ENCODE measurements around the gene CD247.

Gene CD247

DNA sequence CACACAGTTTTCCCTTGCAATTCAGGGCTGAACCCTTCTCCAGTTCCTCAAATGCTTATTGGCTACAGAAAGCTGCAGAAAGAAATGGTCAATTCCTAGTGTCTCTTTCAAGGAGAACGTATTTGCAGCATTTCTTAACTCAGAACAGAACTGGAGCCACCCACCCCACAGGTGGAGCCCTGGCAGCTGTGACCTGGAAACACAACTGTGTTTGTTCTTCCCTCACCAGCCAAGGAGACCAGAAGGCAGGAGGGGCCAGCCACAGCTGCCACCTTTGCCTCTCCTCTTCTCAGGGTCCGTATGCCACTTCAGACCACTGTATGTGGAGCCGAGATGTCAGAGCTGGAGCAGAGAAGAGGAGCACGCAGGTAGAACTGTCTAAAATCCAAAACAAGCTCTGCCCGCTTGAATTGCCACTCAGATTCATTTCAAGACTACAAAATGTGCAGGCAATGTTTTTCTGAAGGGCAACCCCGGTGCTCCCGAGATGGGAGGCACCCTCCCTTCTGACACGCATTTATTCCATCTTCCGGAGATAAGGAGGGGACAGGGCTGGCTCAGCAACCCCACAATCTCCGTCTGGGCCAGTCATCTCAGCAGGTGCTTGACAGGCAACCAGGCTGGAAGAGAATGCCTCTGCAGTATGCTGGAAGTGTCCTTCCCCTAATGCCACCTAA is 16.7 kb downstream of the CD247 start:
- H3K27me3 ChIP-seq (ENCODE audit: control insufficient read depth in 1 of 2, insufficient read depth in 1 of 2, low read length in 2 of 2): peaks cover 57 to 67% of the 10 kb centered on the region in 2 experiments
- H2AFZ ChIP-seq (ENCODE audit: low read depth, low read length): no peak overlapping the region
- H3K79me1 ChIP-seq (replicated peaks; ENCODE audit: low read length, poor library complexity, severe bottlenecking): no peaks in the 10 kb centered on the region
- peak overlapping the region in 1 of 2 experiments; percentile 32 for H3K23ac ChIP-seq (ENCODE audit: low read length in 2 of 2)
- no peaks in the 10 kb centered on the region for H3K4me1 ChIP-seq (ENCODE audit: control insufficient read depth, insufficient read depth, low read depth, low read length)
- no peak overlapping the region for H4K8ac ChIP-seq (ENCODE audit: low read length)
- no peak overlapping the region for H2BK12ac ChIP-seq (ENCODE audit: low read length in 2 of 2)
- WGBS: 63% methylated on average over 10 of the region's 10 CpGs
- H3K36me3 ChIP-seq (ENCODE audit: control insufficient read depth in 1 of 2, insufficient read depth in 2 of 2, low read depth in 1 of 2, low read length in 2 of 2): no peaks in the 10 kb centered on the region
- no peak overlapping the region for H3K14ac ChIP-seq (ENCODE audit: low read length in 2 of 2)
- no peak overlapping the region for H3K9ac ChIP-seq (ENCODE audit: low read length)
- no peak overlapping the region for H2BK120ac ChIP-seq (ENCODE audit: low read depth, low read length)
- no peak overlapping the region for H3K4me3 ChIP-seq (ENCODE audit: insufficient read depth in 1 of 2, low read depth in 1 of 2, low read length in 2 of 2)
- no peak overlapping the region for H4K91ac ChIP-seq (ENCODE audit: low read length)
- H2AK5ac ChIP-seq (ENCODE audit: low read length, severe bottlenecking): no peak overlapping the region
- no peaks in the 10 kb centered on the region for H3K9me3 ChIP-seq (ENCODE audit: control insufficient read depth, low read length)
- no peak overlapping the region for H2BK5ac ChIP-seq (ENCODE audit: low read depth, low read length, poor library complexity, severe bottlenecking)
- H2BK15ac ChIP-seq (ENCODE audit: low read depth, poor library complexity, severe bottlenecking): no peak overlapping the region
- no peak for DNase-seq
- no peak overlapping the region for H3K4me2 ChIP-seq (ENCODE audit: low read length, poor library complexity, severe bottlenecking)
- no peak overlapping the region for H3K27ac ChIP-seq (ENCODE audit: low read length, poor library complexity, severe bottlenecking)
- no peak overlapping the region for H3K18ac ChIP-seq (ENCODE audit: low read depth in 1 of 2, low read length in 2 of 2)
- H3K4ac ChIP-seq (ENCODE audit: low read depth in 1 of 2, low read length in 2 of 2): no peak overlapping the region

DNA sequence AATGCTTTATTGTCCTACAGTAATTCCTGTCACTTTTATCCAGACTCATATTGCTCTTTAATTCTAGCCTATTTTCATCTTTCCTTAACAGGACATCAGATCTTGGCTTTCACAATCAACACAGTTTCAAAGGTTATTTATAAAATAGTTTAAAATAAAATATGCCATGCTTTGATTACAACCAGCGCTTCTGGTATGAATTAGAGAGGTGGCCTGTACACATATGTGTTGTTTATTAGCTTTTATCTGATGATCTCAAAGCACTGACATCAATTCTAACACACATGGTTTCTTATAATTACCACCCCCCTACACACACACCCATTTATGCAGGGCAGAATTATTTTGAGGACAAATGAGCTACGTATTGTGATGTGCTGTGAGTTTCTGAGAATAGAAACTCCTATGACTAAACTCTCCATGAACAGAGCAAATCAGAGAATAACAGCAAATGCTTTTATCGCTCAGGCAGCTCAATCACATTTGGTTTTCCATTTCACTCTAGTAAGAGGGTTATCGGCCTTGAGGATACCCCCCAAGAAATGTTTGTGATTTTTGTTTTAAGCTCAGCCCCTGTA is 18.0 kb downstream of the CD247 start:
- Histone ChIP-seq H3K79me1 (replicated peaks; ENCODE audit: low read length, poor library complexity, severe bottlenecking) (no peaks in the 10 kb centered on the region), H3K23ac (ENCODE audit: low read length in 2 of 2) (no peak overlapping the region), H2BK15ac (ENCODE audit: low read depth, poor library complexity, severe bottlenecking) (no peak overlapping the region), H3K4me2 (ENCODE audit: low read length, poor library complexity, severe bottlenecking) (no peak overlapping the region), H3K27me3 (ENCODE audit: control insufficient read depth in 1 of 2, insufficient read depth in 1 of 2, low read length in 2 of 2) (peaks cover 61 to 77% of the 10 kb centered on the region in 2 experiments), H3K9ac (ENCODE audit: low read length) (no peak overlapping the region), H4K91ac (ENCODE audit: low read length) (no peak overlapping the region), H3K4me1 (ENCODE audit: control insufficient read depth, insufficient read depth, low read depth, low read length) (no peaks in the 10 kb centered on the region), H2BK5ac (ENCODE audit: low read depth, low read length, poor library complexity, severe bottlenecking) (no peak overlapping the region), H2BK12ac (ENCODE audit: low read length in 2 of 2) (no peak overlapping the region), H3K4me3 (ENCODE audit: insufficient read depth in 1 of 2, low read depth in 1 of 2, low read length in 2 of 2) (no peak overlapping the region), H3K27ac (ENCODE audit: low read length, poor library complexity, severe bottlenecking) (no peak overlapping the region), H4K8ac (ENCODE audit: low read length) (no peak overlapping the region), H3K14ac (ENCODE audit: low read length in 2 of 2) (no peak overlapping the region), H3K9me3 (ENCODE audit: control insufficient read depth, low read length) (no peaks in the 10 kb centered on the region), H3K36me3 (ENCODE audit: control insufficient read depth in 1 of 2, insufficient read depth in 2 of 2, low read depth in 1 of 2, low read length in 2 of 2) (no peaks in the 10 kb centered on the region), H2BK120ac (ENCODE audit: low read depth, low read length) (no peak overlapping the region), H2AFZ (ENCODE audit: low read depth, low read length) (no peak overlapping the region), H2AK5ac (ENCODE audit: low read length, severe bottlenecking) (no peak overlapping the region), H3K4ac (ENCODE audit: low read depth in 1 of 2, low read length in 2 of 2) (no peak overlapping the region), H3K18ac (ENCODE audit: low read depth in 1 of 2, low read length in 2 of 2) (no peak overlapping the region)
- no peak for DNase-seq
- WGBS: 85% methylated on average over 2 of the region's 4 CpGs

GRCh38 chr1:167499664-167500101 is 18.6 kb downstream of the CD247 start:
- Histone ChIP-seq H3K79me1 (replicated peaks; ENCODE audit: low read length, poor library complexity, severe bottlenecking) (no peaks in the 10 kb centered on the region), H3K14ac (ENCODE audit: low read length in 2 of 2) (no peak overlapping the region), H2BK5ac (ENCODE audit: low read depth, low read length, poor library complexity, severe bottlenecking) (no peak overlapping the region), H3K4me2 (ENCODE audit: low read length, poor library complexity, severe bottlenecking) (no peak overlapping the region), H3K36me3 (ENCODE audit: control insufficient read depth in 1 of 2, insufficient read depth in 2 of 2, low read depth in 1 of 2, low read length in 2 of 2) (no peaks in the 10 kb centered on the region), H3K4me3 (ENCODE audit: insufficient read depth in 1 of 2, low read depth in 1 of 2, low read length in 2 of 2) (no peak overlapping the region), H2BK12ac (ENCODE audit: low read length in 2 of 2) (no peak overlapping the region), H2AK5ac (ENCODE audit: low read length, severe bottlenecking) (no peak overlapping the region), H3K4ac (ENCODE audit: low read depth in 1 of 2, low read length in 2 of 2) (no peak overlapping the region), H4K8ac (ENCODE audit: low read length) (no peak overlapping the region), H3K4me1 (ENCODE audit: control insufficient read depth, insufficient read depth, low read depth, low read length) (no peaks in the 10 kb centered on the region), H2AFZ (ENCODE audit: low read depth, low read length) (no peak overlapping the region), H3K9me3 (ENCODE audit: control insufficient read depth, low read length) (no peaks in the 10 kb centered on the region), H4K91ac (ENCODE audit: low read length) (no peak overlapping the region), H3K9ac (ENCODE audit: low read length) (no peak overlapping the region), H2BK120ac (ENCODE audit: low read depth, low read length) (no peak overlapping the region), H3K27ac (ENCODE audit: low read length, poor library complexity, severe bottlenecking) (no peak overlapping the region), H2BK15ac (ENCODE audit: low read depth, poor library complexity, severe bottlenecking) (no peak overlapping the region), H3K18ac (ENCODE audit: low read depth in 1 of 2, low read length in 2 of 2) (no peak overlapping the region), H3K23ac (ENCODE audit: low read length in 2 of 2) (no peak overlapping the region), H3K27me3 (ENCODE audit: control insufficient read depth in 1 of 2, insufficient read depth in 1 of 2, low read length in 2 of 2) (peaks cover 66 to 83% of the 10 kb centered on the region in 2 experiments)
- 85% methylated on average over 2 of the region's 3 CpGs for WGBS
- no peak for DNase-seq

GRCh38 chr1:167499106-167499505 is 19.2 kb downstream of the CD247 start:
- Histone ChIP-seq H2BK15ac (ENCODE audit: low read depth, poor library complexity, severe bottlenecking) (no peak overlapping the region), H2BK5ac (ENCODE audit: low read depth, low read length, poor library complexity, severe bottlenecking) (no peak overlapping the region), H3K4me3 (ENCODE audit: insufficient read depth in 1 of 2, low read depth in 1 of 2, low read length in 2 of 2) (no peak overlapping the region), H2BK12ac (ENCODE audit: low read length in 2 of 2) (no peak overlapping the region), H3K27me3 (ENCODE audit: control insufficient read depth in 1 of 2, insufficient read depth in 1 of 2, low read length in 2 of 2) (peaks cover 67 to 83% of the 10 kb centered on the region in 2 experiments), H3K4ac (ENCODE audit: low read depth in 1 of 2, low read length in 2 of 2) (no peak overlapping the region), H3K14ac (ENCODE audit: low read length in 2 of 2) (no peak overlapping the region), H3K79me1 (replicated peaks; ENCODE audit: low read length, poor library complexity, severe bottlenecking) (no peaks in the 10 kb centered on the region), H3K4me1 (ENCODE audit: control insufficient read depth, insufficient read depth, low read depth, low read length) (no peaks in the 10 kb centered on the region), H4K8ac (ENCODE audit: low read length) (no peak overlapping the region), H3K9ac (ENCODE audit: low read length) (no peak overlapping the region), H3K4me2 (ENCODE audit: low read length, poor library complexity, severe bottlenecking) (no peak overlapping the region), H3K9me3 (ENCODE audit: control insufficient read depth, low read length) (no peaks in the 10 kb centered on the region), H3K36me3 (ENCODE audit: control insufficient read depth in 1 of 2, insufficient read depth in 2 of 2, low read depth in 1 of 2, low read length in 2 of 2) (no peaks in the 10 kb centered on the region), H2AK5ac (ENCODE audit: low read length, severe bottlenecking) (no peak overlapping the region), H3K27ac (ENCODE audit: low read length, poor library complexity, severe bottlenecking) (no peak overlapping the region), H2AFZ (ENCODE audit: low read depth, low read length) (no peak overlapping the region), H2BK120ac (ENCODE audit: low read depth, low read length) (no peak overlapping the region), H3K18ac (ENCODE audit: low read depth in 1 of 2, low read length in 2 of 2) (no peak overlapping the region), H3K23ac (ENCODE audit: low read length in 2 of 2) (no peak overlapping the region), H4K91ac (ENCODE audit: low read length) (no peak overlapping the region)
- 68% methylated on average over 4 of the region's 4 CpGs for WGBS
- DNase-seq: no peak
